Measurements from ENCODE around the gene SHISA2.
A peak's percentile ranks its signal among the peaks of the same experiment; 100 is the strongest.
"Not testable (repeated sequence)": the region's sequence is repeated elsewhere in the genome, so short reads cannot be mapped to it uniquely, and the experiment has no call there.

The SHISA2 gene

GRCh38 chr13:26051657-26052311 is at the start of gene SHISA2:
SHISA2 (minus strand) TSS chr13:26052016; CDS start chr13:26050975, 1,041 bp downstream.
- no peak for DNase-seq (ENCODE audit: insufficient read length, low spot score)
- FAIRE-seq: no peak

GRCh38 chr13:26095846-26096610 is 44.2 kb upstream of the SHISA2 start:
- DNase-seq (ENCODE audit: insufficient read length, low spot score) (no peak), FAIRE-seq (no peak)

GRCh38 chr13:26095338-26095737 is 43.5 kb upstream of the SHISA2 start:
- FAIRE-seq (no peak), DNase-seq (ENCODE audit: insufficient read length, low spot score) (no peak)

- not testable (repeated sequence) for DNase-seq (ENCODE audit: insufficient read length, low spot score); FAIRE-seq
These were observed 25.0 kb upstream of the SHISA2 start for GRCh38 chr13:26076821-26077220.

- DNase-seq (ENCODE audit: insufficient read length, low spot score) (no peak), FAIRE-seq (no peak)
These were observed 23.7 kb upstream of the SHISA2 start for GRCh38 chr13:26075498-26075897.

GRCh38 chr13:26074706-26075105 is 22.9 kb upstream of the SHISA2 start:
- FAIRE-seq (no peak), DNase-seq (ENCODE audit: insufficient read length, low spot score) (no peak)

GRCh38 chr13:26072335-26072734 is 20.5 kb upstream of the SHISA2 start:
- FAIRE-seq: peak; percentile 99
- DNase-seq (ENCODE audit: insufficient read length, low spot score): not testable (repeated sequence)

GRCh38 chr13:26071691-26072090 is 19.9 kb upstream of the SHISA2 start:
- FAIRE-seq: no peak
- DNase-seq (ENCODE audit: insufficient read length, low spot score): no peak

GRCh38 chr13:26069642-26070041 is 17.8 kb upstream of the SHISA2 start:
- DNase-seq (ENCODE audit: insufficient read length, low spot score); FAIRE-seq: not testable (repeated sequence)

- not testable (repeated sequence) for FAIRE-seq
These were observed 16.6 kb upstream of the SHISA2 start for GRCh38 chr13:26068372-26068771.

GRCh38 chr13:26067601-26068000 is 15.8 kb upstream of the SHISA2 start:
- no peak for FAIRE-seq
- DNase-seq (ENCODE audit: insufficient read length, low spot score): no peak

More at GRCh38 chr13:26068372-26068771, 16.6 kb upstream of the SHISA2 start:
- not testable (repeated sequence) for DNase-seq (ENCODE audit: insufficient read length, low spot score)

GRCh38 chr13:26066492-26066891 is 14.7 kb upstream of the SHISA2 start:
- not testable (repeated sequence) for FAIRE-seq; DNase-seq (ENCODE audit: insufficient read length, low spot score)

GRCh38 chr13:26062853-26063444 is 11.1 kb upstream of the SHISA2 start:
- FAIRE-seq: no peak
- DNase-seq (ENCODE audit: insufficient read length, low spot score): no peak

- DNase-seq (ENCODE audit: insufficient read length, low spot score): no peak
- no peak for FAIRE-seq
These were observed 10.1 kb upstream of the SHISA2 start for GRCh38 chr13:26061947-26062346.

GRCh38 chr13:26061256-26061655 is 9.4 kb upstream of the SHISA2 start:
- no peak for FAIRE-seq
- no peak for DNase-seq (ENCODE audit: insufficient read length, low spot score)

GRCh38 chr13:26060357-26060756 is 8.5 kb upstream of the SHISA2 start:
- no peak for FAIRE-seq
- DNase-seq (ENCODE audit: insufficient read length, low spot score): no peak

GRCh38 chr13:26058704-26059103 is 6.9 kb upstream of the SHISA2 start:
- DNase-seq (ENCODE audit: insufficient read length, low spot score) (no peak), FAIRE-seq (no peak)

- FAIRE-seq (no peak), DNase-seq (ENCODE audit: insufficient read length, low spot score) (no peak)
These were observed 3.1 kb upstream of the SHISA2 start for GRCh38 chr13:26054896-26055295.

GRCh38 chr13:26053418-26053980 is 1.7 kb upstream of the SHISA2 start:
- DNase-seq (ENCODE audit: insufficient read length, low spot score): no peak
- FAIRE-seq: no peak

- DNase-seq (ENCODE audit: insufficient read length, low spot score) (no peak), FAIRE-seq (no peak)
These were observed 521 bp upstream of the SHISA2 start for GRCh38 chr13:26052337-26052736.

GRCh38 chr13:26051231-26051656 is 572 bp downstream of the SHISA2 start:
- DNase-seq (ENCODE audit: insufficient read length, low spot score) (no peak), FAIRE-seq (no peak)
